Measurements from ENCODE around the gene MAP4K1.

MAP4K1 gene

GRCh38 chr19:38543807-38544568 is 73.8 kb downstream of the MAP4K1 start (continued):
- TF ChIP-seq KLF7 (tag by site-specific recombination; IDR thresholded peaks at IDR 0.05; ENCODE audit: borderline replicate concordance) (0 out of 2 replicates have a peak, but pooled peaks have one; percentile 75), SETDB1 (IDR thresholded peaks at IDR 0.05; ENCODE audit: insufficient read length, low read length) (peak; percentile 64), ZNF169 (tag by site-specific recombination; IDR thresholded peaks at IDR 0.05) (no peak), ZNF658 (tag by site-specific recombination; IDR thresholded peaks at IDR 0.05) (no peak), ZIC2 (tag by site-specific recombination; IDR thresholded peaks at IDR 0.05) (no peak), ZNF639 (tag by site-specific recombination; IDR thresholded peaks at IDR 0.05) (peak; percentile 79; the same call in 1 of the 2 replicates), ZBTB20 (tag by site-specific recombination; IDR thresholded peaks at IDR 0.05) (peak; percentile 96), ZNF391 (tag by site-specific recombination; IDR thresholded peaks at IDR 0.05; ENCODE audit: borderline replicate concordance, low read depth) (peak; percentile 93), ZBTB44 (tag by site-specific recombination; IDR thresholded peaks at IDR 0.05) (peak; percentile 74), ZXDB (tag by site-specific recombination; IDR thresholded peaks at IDR 0.05) (peak; percentile 94), ZNF140 (tag by site-specific recombination; IDR thresholded peaks at IDR 0.05) (no peak), ZNF214 (tag by site-specific recombination; IDR thresholded peaks at IDR 0.05; ENCODE audit: borderline replicate concordance) (no peak), ZEB2 (tag by site-specific recombination; IDR thresholded peaks at IDR 0.05) (peak; percentile 96), GLIS2 (tag by site-specific recombination; IDR thresholded peaks at IDR 0.05) (peak; percentile 87; the same call in 1 of the 2 replicates), ZNF530 (tag by site-specific recombination; IDR thresholded peaks at IDR 0.05; ENCODE audit: low read depth) (no peak), ZNF202 (tag by site-specific recombination; IDR thresholded peaks at IDR 0.05; ENCODE audit: borderline replicate concordance) (no peak), ZNF76 (tag by site-specific recombination; IDR thresholded peaks at IDR 0.05; ENCODE audit: borderline replicate concordance, low read depth) (peak; percentile 32; the same call in 1 of the 2 replicates), ZNF10 (tag by site-specific recombination; IDR thresholded peaks at IDR 0.05) (peak; percentile 58; the same call in 1 of the 2 replicates), ZNF239 (tag by site-specific recombination; IDR thresholded peaks at IDR 0.05) (no peak), ZNF621 (tag by site-specific recombination; IDR thresholded peaks at IDR 0.05) (no peak), ZNF596 (tag by site-specific recombination; IDR thresholded peaks at IDR 0.05) (no peak), HOXA7 (CRISPR knock-in tag; IDR thresholded peaks at IDR 0.05; ENCODE audit: borderline replicate concordance) (no peak), ZNF792 (tag by site-specific recombination; IDR thresholded peaks at IDR 0.05) (no peak; the same call in 1 of the 2 replicates), ZNF707 (tag by site-specific recombination; IDR thresholded peaks at IDR 0.05) (no peak), ZNF521 (tag by site-specific recombination; IDR thresholded peaks at IDR 0.05) (no peak), ZNF433 (tag by site-specific recombination; IDR thresholded peaks at IDR 0.05; ENCODE audit: low read depth) (no peak), ZNF362 (tag by site-specific recombination; IDR thresholded peaks at IDR 0.05) (peak; percentile 97), ZNF747 (tag by site-specific recombination; IDR thresholded peaks at IDR 0.05) (no peak), ZNF394 (tag by site-specific recombination; IDR thresholded peaks at IDR 0.05; ENCODE audit: borderline replicate concordance) (peak; percentile 74)
- TF ChIP-seq, protein P1, sequence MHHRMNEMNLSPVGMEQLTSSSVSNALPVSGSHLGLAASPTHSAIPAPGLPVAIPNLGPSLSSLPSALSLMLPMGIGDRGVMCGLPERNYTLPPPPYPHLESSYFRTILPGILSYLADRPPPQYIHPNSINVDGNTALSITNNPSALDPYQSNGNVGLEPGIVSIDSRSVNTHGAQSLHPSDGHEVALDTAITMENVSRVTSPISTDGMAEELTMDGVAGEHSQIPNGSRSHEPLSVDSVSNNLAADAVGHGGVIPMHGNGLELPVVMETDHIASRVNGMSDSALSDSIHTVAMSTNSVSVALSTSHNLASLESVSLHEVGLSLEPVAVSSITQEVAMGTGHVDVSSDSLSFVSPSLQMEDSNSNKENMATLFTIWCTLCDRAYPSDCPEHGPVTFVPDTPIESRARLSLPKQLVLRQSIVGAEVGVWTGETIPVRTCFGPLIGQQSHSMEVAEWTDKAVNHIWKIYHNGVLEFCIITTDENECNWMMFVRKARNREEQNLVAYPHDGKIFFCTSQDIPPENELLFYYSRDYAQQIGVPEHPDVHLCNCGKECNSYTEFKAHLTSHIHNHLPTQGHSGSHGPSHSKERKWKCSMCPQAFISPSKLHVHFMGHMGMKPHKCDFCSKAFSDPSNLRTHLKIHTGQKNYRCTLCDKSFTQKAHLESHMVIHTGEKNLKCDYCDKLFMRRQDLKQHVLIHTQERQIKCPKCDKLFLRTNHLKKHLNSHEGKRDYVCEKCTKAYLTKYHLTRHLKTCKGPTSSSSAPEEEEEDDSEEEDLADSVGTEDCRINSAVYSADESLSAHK (tag by site-specific recombination; IDR thresholded peaks at IDR 0.05): peak; percentile 65
- TF ChIP-seq, protein P2, sequence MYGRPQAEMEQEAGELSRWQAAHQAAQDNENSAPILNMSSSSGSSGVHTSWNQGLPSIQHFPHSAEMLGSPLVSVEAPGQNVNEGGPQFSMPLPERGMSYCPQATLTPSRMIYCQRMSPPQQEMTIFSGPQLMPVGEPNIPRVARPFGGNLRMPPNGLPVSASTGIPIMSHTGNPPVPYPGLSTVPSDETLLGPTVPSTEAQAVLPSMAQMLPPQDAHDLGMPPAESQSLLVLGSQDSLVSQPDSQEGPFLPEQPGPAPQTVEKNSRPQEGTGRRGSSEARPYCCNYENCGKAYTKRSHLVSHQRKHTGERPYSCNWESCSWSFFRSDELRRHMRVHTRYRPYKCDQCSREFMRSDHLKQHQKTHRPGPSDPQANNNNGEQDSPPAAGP (tag by site-specific recombination; IDR thresholded peaks at IDR 0.05): peak; percentile 70
- TF ChIP-seq, protein P3, sequence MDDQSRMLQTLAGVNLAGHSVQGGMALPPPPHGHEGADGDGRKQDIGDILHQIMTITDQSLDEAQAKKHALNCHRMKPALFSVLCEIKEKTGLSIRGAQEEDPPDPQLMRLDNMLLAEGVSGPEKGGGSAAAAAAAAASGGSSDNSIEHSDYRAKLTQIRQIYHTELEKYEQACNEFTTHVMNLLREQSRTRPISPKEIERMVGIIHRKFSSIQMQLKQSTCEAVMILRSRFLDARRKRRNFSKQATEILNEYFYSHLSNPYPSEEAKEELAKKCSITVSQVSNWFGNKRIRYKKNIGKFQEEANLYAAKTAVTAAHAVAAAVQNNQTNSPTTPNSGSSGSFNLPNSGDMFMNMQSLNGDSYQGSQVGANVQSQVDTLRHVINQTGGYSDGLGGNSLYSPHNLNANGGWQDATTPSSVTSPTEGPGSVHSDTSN (CRISPR knock-in tag; IDR thresholded peaks at IDR 0.05): peak; percentile 73; the same call in 1 of the 2 replicates
